Nephron progenitor cell (in vitro differentiated cells): Measurements from ENCODE around the gene UBE4B.

ENCODE experiments used
- DNase-seq: peaks from one replicate; pipeline ENCODE4 v3.0.0; 2021
- H3K27ac Mint-ChIP-seq: 2 replicates; pipeline ENCODE4 v1.8.0; 2021; ENCODE audit warnings: mild to moderate bottlenecking, moderate library complexity, mixed read lengths
- H3K27me3 Mint-ChIP-seq: 2 replicates; pipeline ENCODE4 v1.8.0; 2021; ENCODE audit warnings: mild to moderate bottlenecking, low read depth, mixed read lengths; ENCODE audit not compliant: poor library complexity
- H3K36me3 Mint-ChIP-seq: 2 replicates; pipeline ENCODE4 v1.8.0; 2021; ENCODE audit warnings: low read depth, mixed read lengths
- H3K4me1 Mint-ChIP-seq: 2 replicates; pipeline ENCODE4 v1.8.0; 2021; ENCODE audit warnings: mixed read lengths
- H3K4me3 Mint-ChIP-seq: 2 replicates; pipeline ENCODE4 v1.8.0; 2021; ENCODE audit warnings: mild to moderate bottlenecking, moderate library complexity, mixed read lengths
- H3K9me3 Mint-ChIP-seq: 2 replicates; pipeline ENCODE4 v1.8.0; 2021; ENCODE audit warnings: mild to moderate bottlenecking, moderate library complexity, mixed read lengths
- TF ChIP-seq, protein P1 (sequence below): fragments of 200-600 bp; sonication (generic); IDR thresholded peaks from 2 replicates; pipeline ENCODE4 v1.5.0; 2021; ENCODE audit warnings: antibody characterized with exemption

The UBE4B gene

DNA sequence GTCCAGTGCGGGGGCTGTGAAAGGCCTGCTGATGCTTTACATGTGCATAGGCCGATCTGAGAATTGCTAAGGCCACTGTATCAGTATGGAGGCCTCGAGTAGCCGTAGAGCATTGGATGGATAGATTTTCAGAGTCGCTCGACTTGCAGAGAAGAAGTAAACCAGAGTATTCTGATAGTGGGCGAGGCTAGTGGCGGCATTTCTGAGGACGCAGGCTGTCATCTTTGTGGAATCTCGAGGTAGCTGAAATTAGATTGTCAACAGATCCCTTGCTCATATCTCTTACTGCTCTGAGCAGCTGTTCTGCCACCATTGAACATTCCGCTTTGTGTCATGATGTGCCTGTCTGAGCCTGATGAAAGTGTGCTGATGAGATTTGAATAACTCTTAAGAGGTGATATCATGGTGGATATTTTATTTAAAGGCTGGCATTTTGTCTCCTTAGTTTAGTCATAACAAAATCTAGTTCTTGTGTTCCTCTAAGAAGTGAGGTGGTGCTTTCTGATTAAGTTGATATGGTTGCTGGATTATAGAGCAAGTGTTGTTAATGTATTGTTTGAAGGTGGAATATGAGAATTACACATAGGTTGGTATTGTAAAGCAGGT lies 179.2 kb downstream of the UBE4B start:
- Mint-ChIP-seq H3K36me3 (no peaks in the 10 kb centered on the region), H3K27me3 (peaks cover 7% of the 10 kb centered on the region), H3K27ac (peak overlapping the region; percentile 83), H3K4me3 (peak overlapping the region; percentile 95), H3K4me1 (peaks cover 43% of the 10 kb centered on the region), H3K9me3 (no peaks in the 10 kb centered on the region)
- TF ChIP-seq, protein P1, sequence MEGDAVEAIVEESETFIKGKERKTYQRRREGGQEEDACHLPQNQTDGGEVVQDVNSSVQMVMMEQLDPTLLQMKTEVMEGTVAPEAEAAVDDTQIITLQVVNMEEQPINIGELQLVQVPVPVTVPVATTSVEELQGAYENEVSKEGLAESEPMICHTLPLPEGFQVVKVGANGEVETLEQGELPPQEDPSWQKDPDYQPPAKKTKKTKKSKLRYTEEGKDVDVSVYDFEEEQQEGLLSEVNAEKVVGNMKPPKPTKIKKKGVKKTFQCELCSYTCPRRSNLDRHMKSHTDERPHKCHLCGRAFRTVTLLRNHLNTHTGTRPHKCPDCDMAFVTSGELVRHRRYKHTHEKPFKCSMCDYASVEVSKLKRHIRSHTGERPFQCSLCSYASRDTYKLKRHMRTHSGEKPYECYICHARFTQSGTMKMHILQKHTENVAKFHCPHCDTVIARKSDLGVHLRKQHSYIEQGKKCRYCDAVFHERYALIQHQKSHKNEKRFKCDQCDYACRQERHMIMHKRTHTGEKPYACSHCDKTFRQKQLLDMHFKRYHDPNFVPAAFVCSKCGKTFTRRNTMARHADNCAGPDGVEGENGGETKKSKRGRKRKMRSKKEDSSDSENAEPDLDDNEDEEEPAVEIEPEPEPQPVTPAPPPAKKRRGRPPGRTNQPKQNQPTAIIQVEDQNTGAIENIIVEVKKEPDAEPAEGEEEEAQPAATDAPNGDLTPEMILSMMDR = no peak
- no peak for DNase-seq

DNA sequence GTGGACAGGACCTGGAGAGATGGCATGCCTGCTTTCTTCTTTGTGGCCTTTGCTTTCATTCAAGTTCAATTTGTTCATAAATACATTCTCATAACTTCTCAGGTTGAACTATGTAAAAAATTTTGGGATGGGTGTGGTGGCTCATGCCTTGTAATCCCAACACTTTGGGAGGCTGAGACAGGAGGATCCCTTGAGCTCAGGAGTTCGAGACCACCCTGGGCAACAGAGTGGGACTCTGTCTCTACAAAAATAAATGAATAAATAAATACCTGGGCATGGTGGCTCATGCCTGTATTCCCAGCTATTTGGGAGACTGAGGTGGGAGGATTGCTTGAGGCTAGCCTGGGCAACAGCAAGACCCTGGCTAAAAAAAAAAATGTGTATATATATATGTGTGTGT lies 179.7 kb downstream of the UBE4B start:
- no peak for DNase-seq
- Mint-ChIP-seq H3K4me1 (peaks cover 46% of the 10 kb centered on the region), H3K27ac (peak overlapping the region; percentile 83), H3K36me3 (no peaks in the 10 kb centered on the region), H3K4me3 (peak overlapping the region; percentile 95), H3K9me3 (no peaks in the 10 kb centered on the region), H3K27me3 (peaks cover 7% of the 10 kb centered on the region)
- TF ChIP-seq, protein P1 = no peak

DNA sequence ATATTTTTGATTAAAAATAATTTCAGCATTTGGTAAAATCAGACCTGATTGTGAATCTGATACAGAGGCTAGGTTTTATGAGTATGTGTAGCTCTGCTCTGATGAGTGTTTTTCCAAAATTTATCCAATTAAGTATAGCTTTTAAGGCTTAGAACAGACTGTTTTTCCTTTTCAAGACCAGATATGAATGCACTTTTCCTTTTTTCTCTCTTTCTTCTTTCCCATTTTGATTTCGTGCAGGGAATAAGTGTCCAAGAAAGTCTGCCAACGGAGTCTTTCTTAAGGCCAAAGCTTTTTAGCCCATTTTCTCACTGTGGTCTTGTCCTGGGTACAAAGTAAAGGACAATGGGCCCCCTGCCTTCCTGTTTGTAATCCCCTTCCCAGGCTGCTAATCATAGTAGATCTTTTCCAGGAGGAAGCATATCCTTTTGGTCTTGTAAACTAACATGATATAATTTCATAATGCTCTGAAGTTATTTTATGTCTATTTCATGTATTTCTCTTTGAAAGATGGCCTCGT lies 180.5 kb downstream of the UBE4B start:
- peak overlapping the region; percentile 67 for H3K4me3 Mint-ChIP-seq
- H3K27me3 Mint-ChIP-seq = peaks cover 4% of the 10 kb centered on the region
- no peak for DNase-seq
- H3K9me3 Mint-ChIP-seq = no peaks in the 10 kb centered on the region
- TF ChIP-seq, protein P1 = no peak
- H3K4me1 Mint-ChIP-seq = peaks cover 54% of the 10 kb centered on the region
- H3K36me3 Mint-ChIP-seq = no peaks in the 10 kb centered on the region
- peak overlapping the region; percentile 13 for H3K27ac Mint-ChIP-seq

DNA sequence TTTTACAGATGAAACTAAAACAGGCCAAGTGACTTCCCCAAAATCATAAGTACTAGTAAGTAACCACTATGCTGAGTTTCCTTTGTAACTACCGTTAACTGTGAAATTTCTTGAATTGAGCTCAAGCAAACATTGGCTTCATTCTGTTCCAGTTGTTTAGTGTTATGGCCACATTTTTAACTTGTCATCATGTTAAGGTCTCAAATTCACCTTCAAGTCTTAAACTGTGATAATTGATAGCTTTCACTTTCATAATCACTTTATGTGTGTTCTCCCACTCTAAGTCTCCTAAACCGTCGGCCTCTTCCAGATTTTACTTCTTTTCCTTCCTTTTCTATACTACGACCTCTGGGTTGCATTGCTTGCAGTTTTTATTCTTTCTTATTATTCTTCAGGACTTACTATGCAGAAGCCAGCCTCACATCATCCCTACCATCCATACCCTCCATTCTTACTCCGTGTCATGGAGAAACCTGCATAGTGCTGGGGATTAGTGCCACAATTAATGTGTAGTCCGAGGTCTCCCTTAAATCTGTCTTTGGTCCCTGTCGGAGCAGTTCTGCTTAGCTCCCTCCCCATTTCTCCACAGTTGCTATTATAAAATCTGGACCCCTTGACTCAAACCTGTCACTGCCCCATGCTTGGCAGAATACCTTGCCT lies 183.5 kb downstream of the UBE4B start:
- H3K9me3 Mint-ChIP-seq = no peaks in the 10 kb centered on the region
- H3K4me1 Mint-ChIP-seq = peaks cover 46% of the 10 kb centered on the region
- no peak for DNase-seq
- TF ChIP-seq, protein P1 = no peak
- H3K4me3 Mint-ChIP-seq = no peak overlapping the region
- peaks cover 4% of the 10 kb centered on the region for H3K27me3 Mint-ChIP-seq
- H3K27ac Mint-ChIP-seq = peak overlapping the region; percentile 41
- H3K36me3 Mint-ChIP-seq = no peaks in the 10 kb centered on the region

DNA sequence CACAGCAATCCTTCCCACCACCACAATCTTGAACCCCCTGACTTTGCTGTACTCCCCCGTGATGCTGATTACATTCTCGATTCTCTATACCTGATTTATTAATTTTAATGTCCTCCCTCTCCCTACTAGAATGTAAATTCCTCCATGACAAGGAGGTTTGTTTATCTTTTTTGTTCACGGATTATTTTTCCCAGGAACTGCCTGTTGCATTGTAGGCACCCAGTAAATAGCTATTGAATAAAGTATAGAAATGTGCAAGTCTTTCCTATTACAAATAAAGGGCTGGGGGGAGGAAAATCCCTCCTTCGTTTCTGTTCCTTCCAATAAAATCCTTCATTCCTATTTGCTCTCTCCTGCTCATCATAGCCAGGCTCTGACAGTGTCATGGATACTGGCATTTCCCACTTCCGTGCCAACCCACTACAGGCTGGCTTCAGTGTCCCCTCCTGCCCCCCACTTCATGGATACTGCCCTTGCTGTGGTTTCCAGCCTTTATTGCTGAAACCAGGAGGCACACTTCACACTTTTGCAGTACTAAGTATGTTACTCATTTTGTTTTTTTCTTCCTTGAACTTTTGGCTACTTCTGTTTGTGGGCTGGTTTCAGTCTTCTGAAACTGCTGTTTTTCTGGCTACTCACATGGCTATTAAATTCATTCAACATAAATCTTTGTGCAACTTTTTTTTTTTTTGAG lies 185.1 kb downstream of the UBE4B start:
- no peak overlapping the region for H3K4me3 Mint-ChIP-seq
- peaks cover 12% of the 10 kb centered on the region for H3K36me3 Mint-ChIP-seq
- H3K27ac Mint-ChIP-seq = peak overlapping the region; percentile 82
- peaks cover 32% of the 10 kb centered on the region for H3K4me1 Mint-ChIP-seq
- H3K9me3 Mint-ChIP-seq = peaks cover 12% of the 10 kb centered on the region
- TF ChIP-seq, protein P1 = no peak
- DNase-seq = no peak
- H3K27me3 Mint-ChIP-seq = peaks cover 4% of the 10 kb centered on the region
